B cell (primary cell): ENCODE data around the gene INSR. TPM values are rescaled to one million over a fixed set of nuclear protein-coding genes. Genes with fewer than 3 reads are reported as not detected.

Experiments
- ATAC-seq: fragments of 200-7000 bp; cut with Tn5 transposase; one replicate; pipeline ENCODE4 v1.10.0; 2021; ENCODE audit warnings: low read depth, mild to moderate bottlenecking, moderate number of reproducible peaks, moderate library complexity
- CTCF ChIA-PET: fragments of 350-600 bp; sonication (Branson Sonifier 250); formaldehyde crosslinking; loops from one replicate; lab custom pipeline; 2021; ENCODE audit warnings: antibody characterized with exemption, inconsistent platforms; lab: Charles Lee
- POLR2A ChIA-PET: fragments of 350-600 bp; sonication (Branson Sonifier 250); formaldehyde crosslinking; loops from one replicate; lab custom pipeline; 2021; ENCODE audit warnings: antibody characterized with exemption; lab: Charles Lee
- DNase-seq: peaks from one replicate; pipeline ENCODE4 v3.0.0; 2013
- H2AFZ ChIP-seq: 2 replicates; pipeline ENCODE4 v1.6.1; 2012; ENCODE audit warnings: mild to moderate bottlenecking, low read depth, low read length; ENCODE audit not compliant: insufficient read depth, poor library complexity, severe bottlenecking
- H3K27ac ChIP-seq, 2 donors: 1 replicate in 1 of 2; 2 replicates in 1 of 2; pipeline ENCODE4 v1.5.1; 2012 to 2013; ENCODE audit warnings: low read length in 2 of 2, mild to moderate bottlenecking in 2 of 2, moderate library complexity in 1 of 2
- H3K27me3 ChIP-seq, 4 experiments: fragments of 200-600 bp in 1 of 4; sonication (generic) in 1 of 4; replicated peaks in 1 of 4; 1 replicate in 2 of 4; 2 replicates in 2 of 4; pipeline versions ENCODE4 v1.6.1 to v1.7.0; 2013 to 2016; ENCODE audit warnings: low read length in 3 of 4, mild to moderate bottlenecking in 2 of 4, mixed read lengths in 1 of 4, moderate library complexity in 1 of 4; ENCODE audit not compliant: insufficient read depth in 4 of 4, control insufficient read depth in 3 of 4; ENCODE audit errors: control extremely low read depth in 1 of 4
- H3K36me3 ChIP-seq, 2 experiments: replicated peaks in 1 of 2; 1 replicate in 1 of 2; 2 replicates in 1 of 2; pipeline versions ENCODE4 v1.6.1 to v1.7.1; 2013; ENCODE audit warnings: low read length in 1 of 2; ENCODE audit not compliant: insufficient read depth in 2 of 2, control insufficient read depth in 1 of 2; ENCODE audit errors: control extremely low read depth in 1 of 2, extremely low read depth in 1 of 2
- H3K4me1 ChIP-seq, 2 donors: fragments of 200-600 bp in 1 of 2; sonication (generic) in 1 of 2; 1 replicate in 1 of 2; 2 replicates in 1 of 2; pipeline versions ENCODE4 v1.5.1 to v1.6.1; 2013 to 2017; ENCODE audit warnings: low read length in 2 of 2; ENCODE audit not compliant: control insufficient read depth in 2 of 2, insufficient read depth in 2 of 2
- H3K4me2 ChIP-seq: replicated peaks from 2 replicates; pipeline ENCODE3; 2012; ENCODE audit warnings: mild to moderate bottlenecking, low read depth, low read length; ENCODE audit not compliant: poor library complexity, severe bottlenecking
- H3K4me3 ChIP-seq, 5 experiments: fragments of 200-600 bp in 1 of 5; sonication (generic) in 1 of 5; 1 replicate in 3 of 5; 2 replicates in 2 of 5; pipeline versions ENCODE4 v1.5.1 to v1.7.0; 2011 to 2016; ENCODE audit warnings: low read length in 4 of 5, mild to moderate bottlenecking in 4 of 5, low read depth in 2 of 5, control low read depth in 1 of 5, moderate library complexity in 1 of 5; ENCODE audit not compliant: insufficient read depth in 1 of 5; ENCODE audit errors: control extremely low read depth in 1 of 5, extremely low read depth in 1 of 5
- H3K79me2 ChIP-seq: fragments of 200-600 bp; sonication (generic); one replicate; pipeline ENCODE4 v1.6.0; 2016; ENCODE audit warnings: low read length; ENCODE audit not compliant: control insufficient read depth, insufficient read depth
- H3K9ac ChIP-seq: fragments of 200-600 bp; sonication (generic); 2 replicates; pipeline ENCODE4 v1.6.1; 2017; ENCODE audit warnings: mild to moderate bottlenecking, low read length, moderate library complexity
- H3K9me3 ChIP-seq, 3 donors: one replicate each; pipeline versions ENCODE4 v1.6.1 to v1.7.1; 2013; ENCODE audit warnings: low read length in 2 of 3; ENCODE audit not compliant: control insufficient read depth in 2 of 3, insufficient read depth in 1 of 3; ENCODE audit errors: control extremely low read depth in 1 of 3
- H4K20me1 ChIP-seq: 2 replicates; pipeline ENCODE4 v1.6.0; 2012; ENCODE audit warnings: mild to moderate bottlenecking, low read length; ENCODE audit not compliant: insufficient read depth, control insufficient read depth, poor library complexity, severe bottlenecking
- H3K27ac Mint-ChIP-seq: one replicate; pipeline ENCODE4 v1.8.0; 2021; ENCODE audit warnings: mixed read lengths
- H3K27me3 Mint-ChIP-seq: one replicate; pipeline ENCODE4 v1.8.0; 2021; ENCODE audit warnings: mixed read lengths
- H3K4me1 Mint-ChIP-seq: one replicate; pipeline ENCODE4 v1.8.0; 2021; ENCODE audit warnings: mixed read lengths
- H3K4me3 Mint-ChIP-seq: one replicate; pipeline ENCODE4 v1.8.0; 2021; ENCODE audit warnings: mixed read lengths
- H3K9me3 Mint-ChIP-seq: one replicate; pipeline ENCODE4 v1.8.0; 2022; ENCODE audit warnings: mixed read lengths; ENCODE audit not compliant: insufficient read depth
- CTCF ChIP-seq: fragments of 200-600 bp; IDR thresholded peaks from one replicate; pipeline ENCODE4 v1.8.0; 2022; ENCODE audit warnings: antibody characterized with exemption, mild to moderate bottlenecking
- EZH2 ChIP-seq: IDR thresholded peaks from 2 replicates; pipeline ENCODE4 v1.6.1; 2012; ENCODE audit warnings: borderline replicate concordance, low read depth, mild to moderate bottlenecking, moderate library complexity, low read length; ENCODE audit not compliant: insufficient read depth, poor library complexity, severe bottlenecking
- WGBS: methylation state at CpG from one replicate; pipeline ENCODE4 v1.1.5; 2013; ENCODE audit warnings: missing lambda C conversion rate; ENCODE audit not compliant: insufficient coverage; 5-methylcytosine and 5-hydroxymethylcytosine counted together
- intact Hi-C: fragments of 100-400 bp; cut with micrococcal nuclease; formaldehyde crosslinking; loops from one replicate; pipeline ENCODE4 v1.10.0; 2022
- polyA plus RNA-seq: library from polyadenylated mRNA; depleted of rRNA; stranded (reverse); fragments of >200 nt; gene quantifications from 2 replicates; pipeline ENCODE4 v1.2.3, GENCODE V29; 2012
- total RNA-seq, 2 donors: library from RNA; stranded (reverse); fragments of 120-200 nt in 1 of 2; gene quantifications; 1 replicate in 1 of 2; 2 replicates in 1 of 2; pipeline versions ENCODE4 v1.2.3 to v1.2.4, GENCODE V29; 2013 to 2022

INSR gene
- total and polyA plus RNA-seq, 2 donors (not counting 1 experiment from before 2014, with no cell fraction given): 1.4 to 6.3 TPM

GRCh38 chr19:7307590-7308218, 13.5 kb upstream of the INSR start:
- no peak overlapping the region for H3K9ac ChIP-seq
- Mint-ChIP-seq H3K4me1 (peaks cover 2% of the 10 kb centered on the region), H3K4me3 (no peak overlapping the region), H3K9me3 (no peaks in the 10 kb centered on the region), H3K27me3 (peaks cover 5% of the 10 kb centered on the region), H3K27ac (no peak overlapping the region)
- no peak overlapping the region for H3K4me2 ChIP-seq
- TF ChIP-seq CTCF (no peak), EZH2 (no peak)
- no peaks in the 10 kb centered on the region for H3K27me3 ChIP-seq
- no peak overlapping the region for H2AFZ ChIP-seq
- WGBS: 100% methylated on average over 3 of the region's 7 CpGs
- DNase-seq (no peak), ATAC-seq (no peak)
- intact Hi-C loops: no loop called here
- no peak overlapping the region for H3K4me3 ChIP-seq
- H3K79me2 ChIP-seq: no peaks in the 10 kb centered on the region
- CTCF ChIA-PET: interaction anchor here (0.7 to 1.1 kb wide), 2 partner anchors 18 to 41 kb away, joined by 3 to 4 read pairs; partner anchors contain the start of gene ARHGEF18
- POLR2A ChIA-PET: no interaction called here
- H4K20me1 ChIP-seq: no peaks in the 10 kb centered on the region
- no peaks in the 10 kb centered on the region for H3K4me1 ChIP-seq
- H3K27ac ChIP-seq: no peak overlapping the region
- no peaks in the 10 kb centered on the region for H3K36me3 ChIP-seq
- no peaks in the 10 kb centered on the region for H3K9me3 ChIP-seq

GRCh38 chr19:7304200-7304599, 10.0 kb upstream of the INSR start:
- H3K4me1 ChIP-seq: no peaks in the 10 kb centered on the region
- no peak for ATAC-seq
- H3K9me3 Mint-ChIP-seq: no peaks in the 10 kb centered on the region
- no peak overlapping the region for H3K4me3 ChIP-seq
- H3K9ac ChIP-seq: no peak overlapping the region
- no peak overlapping the region for H3K27ac Mint-ChIP-seq
- H3K9me3 ChIP-seq: no peaks in the 10 kb centered on the region
- TF ChIP-seq EZH2 (no peak), CTCF (no peak)
- H3K4me1 Mint-ChIP-seq: peaks cover 2% of the 10 kb centered on the region
- peaks cover 8% of the 10 kb centered on the region for H3K27me3 Mint-ChIP-seq
- no peaks in the 10 kb centered on the region for H3K27me3 ChIP-seq
- H2AFZ ChIP-seq: no peak overlapping the region
- no peaks in the 10 kb centered on the region for H4K20me1 ChIP-seq
- no peak for DNase-seq
- CTCF ChIA-PET: no interaction called here
- H3K27ac ChIP-seq: no peak overlapping the region
- no peaks in the 10 kb centered on the region for H3K79me2 ChIP-seq
- H3K36me3 ChIP-seq: no peaks in the 10 kb centered on the region
- H3K4me2 ChIP-seq: no peak overlapping the region
- H3K4me3 Mint-ChIP-seq: no peak overlapping the region
- intact Hi-C loops: no loop called here
- WGBS: 90% methylated on average over 5 of the region's 9 CpGs
- POLR2A ChIA-PET: no interaction called here
